GOT3 (cell line): ENCODE results near the gene GBF1.

Experiments used
- DNase-seq: peaks from one replicate; lab custom pipeline; 2025; ENCODE audit warnings: mixed read lengths; lab: John Stamatoyannopoulos, UW

Gene GBF1

GRCh38 chr10:102424145-102424544 is 178.8 kb downstream of the GBF1 start:
- DNase-seq: no peak

DNA sequence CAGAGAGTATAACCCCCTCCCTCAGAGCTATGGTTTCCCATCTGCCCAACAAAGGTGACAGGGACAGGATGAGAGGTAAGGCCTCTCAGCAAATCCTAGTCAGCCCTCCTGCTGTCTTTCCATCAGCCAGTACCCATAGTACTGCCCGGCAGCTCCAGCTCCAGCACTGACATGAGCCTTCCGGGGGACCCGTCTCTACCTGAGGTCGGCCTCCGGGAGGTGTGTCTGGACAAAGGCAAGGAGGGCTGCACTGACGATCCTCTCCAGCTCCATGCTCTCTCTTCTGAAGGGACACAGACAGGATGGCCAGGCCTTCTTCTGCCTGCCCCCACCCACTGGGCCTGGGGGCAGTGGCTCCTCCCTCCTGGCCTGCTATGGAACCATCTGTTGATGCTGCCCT is 179.6 kb downstream of the GBF1 start:
- no peak for DNase-seq

DNA sequence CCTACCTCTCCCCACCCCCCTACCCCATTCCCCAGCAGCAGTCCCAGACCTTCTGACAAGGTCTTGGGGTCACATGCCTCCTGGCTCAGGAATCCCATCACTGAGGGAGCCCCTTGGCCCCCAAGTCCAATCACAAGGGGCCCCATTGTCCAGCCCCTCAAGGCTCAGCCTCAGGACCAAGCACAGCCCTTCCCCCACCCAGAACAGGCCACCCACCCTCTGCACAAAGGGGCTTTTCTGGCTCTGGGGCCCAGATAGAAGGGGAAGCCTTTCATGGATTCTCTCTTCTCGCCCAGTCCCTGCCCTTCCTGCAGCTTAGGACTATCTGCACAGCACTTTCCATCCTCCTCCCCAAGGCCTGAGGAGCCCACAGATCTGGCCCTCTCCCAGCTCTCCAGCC is 180.1 kb downstream of the GBF1 start:
- DNase-seq: no peak

GRCh38 chr10:102426803-102427287 is 181.5 kb downstream of the GBF1 start:
- DNase-seq: no peak

GRCh38 chr10:102429468-102429867 is 184.1 kb downstream of the GBF1 start:
- no peak for DNase-seq

DNA sequence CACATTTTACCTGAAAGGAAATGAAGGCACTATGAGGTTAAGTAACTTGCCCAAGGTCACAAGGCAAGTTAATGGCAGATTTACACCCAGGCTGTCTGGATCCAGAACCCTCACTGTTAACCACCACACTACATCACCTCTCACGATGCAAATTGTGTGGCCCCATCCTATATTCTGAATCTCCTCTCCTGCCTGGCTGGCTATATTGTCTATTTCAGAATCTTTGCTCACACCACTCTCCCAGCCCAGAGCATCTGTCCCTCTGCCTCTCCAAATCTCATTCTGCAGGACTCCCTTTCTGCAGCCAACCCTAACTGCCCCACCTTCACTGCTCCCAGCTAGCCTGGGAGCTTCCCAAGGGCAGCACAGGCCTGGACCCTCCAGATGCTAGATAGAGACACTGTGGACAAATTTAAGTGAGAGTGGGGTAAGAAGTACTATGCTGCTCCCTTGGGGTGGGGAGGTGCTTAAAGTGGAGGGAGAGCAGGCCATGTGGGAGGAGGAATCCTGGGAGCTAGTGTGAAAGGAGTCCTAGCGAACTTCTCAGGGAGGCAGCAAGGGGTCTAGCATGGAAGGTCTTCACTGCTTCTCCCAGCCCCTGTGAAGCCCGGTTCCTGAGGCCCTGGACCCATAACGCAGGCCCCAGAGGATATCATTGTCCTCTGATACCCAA is 186.3 kb downstream of the GBF1 start:
- DNase-seq: no peak
